ENCODE measurements around the gene ELL2. TPM values are rescaled to one million over a fixed set of nuclear protein-coding genes. Genes with fewer than 3 reads are reported as not detected.

The ELL2 gene
- total RNA-seq, 1 donor from 2014 or later = 14.2 TPM

DNA sequence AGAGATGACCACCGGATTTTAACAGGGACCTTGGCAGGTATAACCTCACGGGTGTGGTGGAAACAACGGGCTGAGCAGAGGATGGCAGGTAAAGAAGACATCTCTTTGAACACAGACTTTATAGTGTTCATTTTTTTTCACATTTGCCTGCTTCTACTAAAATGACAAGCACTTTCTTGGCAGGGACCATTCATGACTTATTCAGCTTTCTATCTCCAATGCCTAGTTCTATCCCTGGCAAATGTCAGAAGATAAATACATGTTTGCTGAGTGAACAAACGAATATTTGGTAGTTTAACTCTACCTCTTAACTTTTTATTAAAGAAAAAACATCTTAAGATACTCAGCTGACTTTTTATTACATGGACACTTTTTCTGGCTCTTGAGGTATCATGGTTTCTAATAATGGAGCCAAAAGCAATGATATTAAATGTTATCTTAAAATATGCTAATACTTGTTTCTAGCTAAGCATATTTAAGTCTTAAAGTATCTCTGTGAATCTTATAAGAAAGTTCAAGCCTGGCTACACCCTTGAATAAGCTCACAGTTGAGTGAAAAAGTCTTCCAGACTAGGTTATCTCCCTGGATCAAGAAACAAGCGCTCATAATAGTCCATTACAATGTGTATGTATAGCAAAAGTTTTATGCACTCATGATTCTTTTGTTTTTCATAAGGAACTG is 8.5 kb downstream of the ELL2 start:
- H3K9me3 Mint-ChIP-seq = peaks cover 2% of the 10 kb centered on the region
- H3K27me3 Mint-ChIP-seq (ENCODE audit: insufficient read depth, low read depth) = peaks cover 3% of the 10 kb centered on the region

DNA sequence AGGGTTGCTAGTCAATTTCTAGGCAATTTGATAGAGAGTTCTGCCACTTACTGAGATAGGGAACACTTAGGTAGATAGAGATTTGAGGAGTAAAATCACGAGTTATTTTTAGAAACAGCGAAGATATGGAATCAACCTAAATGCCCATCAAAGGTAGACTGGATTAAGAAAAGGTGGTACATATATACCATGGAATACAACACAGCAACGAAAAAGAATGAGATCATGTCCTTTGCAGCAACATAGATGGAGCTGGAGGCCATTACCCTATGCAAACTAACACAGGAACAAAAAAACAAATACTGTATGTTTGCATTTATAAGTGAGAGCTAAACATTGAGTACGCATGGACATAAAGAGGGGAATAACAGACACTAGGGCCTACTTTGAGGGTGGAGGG is 9.7 kb downstream of the ELL2 start:
- Mint-ChIP-seq H3K27ac (no peak overlapping the region), H3K27me3 (ENCODE audit: insufficient read depth, low read depth) (peaks cover 3% of the 10 kb centered on the region), H3K36me3 (peaks cover 5% of the 10 kb centered on the region), H3K4me1 (peaks cover 4% of the 10 kb centered on the region), H3K9me3 (peaks cover 2% of the 10 kb centered on the region), H3K4me3 (no peak overlapping the region)
- no peaks in the 10 kb centered on the region for H3K79me2 ChIP-seq (ENCODE audit: low read depth)
- no peak overlapping the region for H3K4me3 ChIP-seq
- no peaks in the 10 kb centered on the region for H3K27me3 ChIP-seq
- H3K4me1 ChIP-seq = peaks cover 6% of the 10 kb centered on the region
- TF ChIP-seq EZH2phosphoT487 (IDR thresholded peaks at IDR 0.05) (no peak), EZH2 (IDR thresholded peaks at IDR 0.05) (no peak)
- TF ChIP-seq, protein P1, sequence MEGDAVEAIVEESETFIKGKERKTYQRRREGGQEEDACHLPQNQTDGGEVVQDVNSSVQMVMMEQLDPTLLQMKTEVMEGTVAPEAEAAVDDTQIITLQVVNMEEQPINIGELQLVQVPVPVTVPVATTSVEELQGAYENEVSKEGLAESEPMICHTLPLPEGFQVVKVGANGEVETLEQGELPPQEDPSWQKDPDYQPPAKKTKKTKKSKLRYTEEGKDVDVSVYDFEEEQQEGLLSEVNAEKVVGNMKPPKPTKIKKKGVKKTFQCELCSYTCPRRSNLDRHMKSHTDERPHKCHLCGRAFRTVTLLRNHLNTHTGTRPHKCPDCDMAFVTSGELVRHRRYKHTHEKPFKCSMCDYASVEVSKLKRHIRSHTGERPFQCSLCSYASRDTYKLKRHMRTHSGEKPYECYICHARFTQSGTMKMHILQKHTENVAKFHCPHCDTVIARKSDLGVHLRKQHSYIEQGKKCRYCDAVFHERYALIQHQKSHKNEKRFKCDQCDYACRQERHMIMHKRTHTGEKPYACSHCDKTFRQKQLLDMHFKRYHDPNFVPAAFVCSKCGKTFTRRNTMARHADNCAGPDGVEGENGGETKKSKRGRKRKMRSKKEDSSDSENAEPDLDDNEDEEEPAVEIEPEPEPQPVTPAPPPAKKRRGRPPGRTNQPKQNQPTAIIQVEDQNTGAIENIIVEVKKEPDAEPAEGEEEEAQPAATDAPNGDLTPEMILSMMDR (IDR thresholded peaks at IDR 0.05) = no peak
- H2AFZ ChIP-seq (replicated peaks) = no peak overlapping the region
- no peaks in the 10 kb centered on the region for H3K9me3 ChIP-seq (ENCODE audit: low read depth)
- no peaks in the 10 kb centered on the region for H3K36me3 ChIP-seq
- H3K4me2 ChIP-seq = no peak overlapping the region
- no peak for DNase-seq (ENCODE audit: low spot score)
- H3K27ac ChIP-seq = no peak overlapping the region
- H4K20me1 ChIP-seq (ENCODE audit: low read depth) = no peaks in the 10 kb centered on the region
- H3K9ac ChIP-seq = no peak overlapping the region
- H3F3A ChIP-seq (ENCODE audit: low read depth) = no peaks in the 10 kb centered on the region

More for the DNA sequence above, 8.5 kb downstream of the ELL2 start:
- Histone ChIP-seq H4K20me1 (ENCODE audit: low read depth) (no peaks in the 10 kb centered on the region), H3K27ac (no peak overlapping the region), H3K36me3 (no peaks in the 10 kb centered on the region), H3K79me2 (ENCODE audit: low read depth) (peaks cover 8% of the 10 kb centered on the region), H2AFZ (replicated peaks) (no peak overlapping the region), H3K4me3 (no peak overlapping the region), H3K9me3 (ENCODE audit: low read depth) (no peaks in the 10 kb centered on the region), H3K4me1 (peaks cover 9% of the 10 kb centered on the region), H3F3A (ENCODE audit: low read depth) (no peaks in the 10 kb centered on the region), H3K4me2 (no peak overlapping the region), H3K27me3 (no peaks in the 10 kb centered on the region), H3K9ac (no peak overlapping the region)
- DNase-seq (ENCODE audit: low spot score) = no peak
- no peak overlapping the region for H3K4me3 Mint-ChIP-seq
- peaks cover 5% of the 10 kb centered on the region for H3K36me3 Mint-ChIP-seq
- TF ChIP-seq EZH2 (IDR thresholded peaks at IDR 0.05) = no peak
- TF ChIP-seq, protein P1 (IDR thresholded peaks at IDR 0.05) = no peak
- TF ChIP-seq EZH2phosphoT487 (IDR thresholded peaks at IDR 0.05) = no peak
- H3K4me1 Mint-ChIP-seq = peaks cover 7% of the 10 kb centered on the region
- H3K27ac Mint-ChIP-seq = no peak overlapping the region

DNA sequence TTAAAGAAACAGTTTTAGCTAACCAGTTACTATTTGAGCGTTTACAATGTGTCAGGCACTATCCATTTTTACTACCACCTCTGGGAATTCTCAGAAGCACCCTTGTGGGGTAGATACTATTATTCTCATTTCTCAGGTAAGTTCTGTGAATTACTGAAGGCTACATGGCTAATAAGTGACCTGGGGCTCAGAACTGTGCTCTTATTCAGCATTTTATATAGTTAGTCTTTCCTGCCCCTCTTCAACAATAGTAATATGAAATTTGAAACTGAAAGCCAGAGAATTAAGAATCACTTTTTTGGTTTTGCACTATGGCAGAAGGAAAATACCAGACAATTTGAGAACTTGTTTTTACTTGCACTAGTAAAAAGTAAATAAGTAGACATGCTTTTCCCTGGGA is 11.8 kb downstream of the ELL2 start:
- Mint-ChIP-seq H3K9me3 (peaks cover 2% of the 10 kb centered on the region), H3K4me3 (no peak overlapping the region), H3K27ac (no peak overlapping the region), H3K27me3 (ENCODE audit: insufficient read depth, low read depth) (peaks cover 2% of the 10 kb centered on the region), H3K4me1 (no peaks in the 10 kb centered on the region), H3K36me3 (peaks cover 5% of the 10 kb centered on the region)
- Histone ChIP-seq H4K20me1 (ENCODE audit: low read depth) (no peaks in the 10 kb centered on the region), H3K27me3 (no peaks in the 10 kb centered on the region), H3K4me3 (no peak overlapping the region), H3F3A (ENCODE audit: low read depth) (no peaks in the 10 kb centered on the region), H3K27ac (no peak overlapping the region), H3K4me1 (no peaks in the 10 kb centered on the region), H3K9me3 (ENCODE audit: low read depth) (no peaks in the 10 kb centered on the region), H3K9ac (no peak overlapping the region), H3K79me2 (ENCODE audit: low read depth) (no peaks in the 10 kb centered on the region), H2AFZ (replicated peaks) (no peak overlapping the region), H3K36me3 (no peaks in the 10 kb centered on the region), H3K4me2 (no peak overlapping the region)
- DNase-seq (ENCODE audit: low spot score) = no peak
- no peak for TF ChIP-seq EZH2phosphoT487 (IDR thresholded peaks at IDR 0.05)
- TF ChIP-seq, protein P1 (IDR thresholded peaks at IDR 0.05) = no peak
- TF ChIP-seq EZH2 (IDR thresholded peaks at IDR 0.05) = no peak

Measured in neural progenitor cell (in vitro differentiated cells).